Activated T-cell treated with anti-CD3 and anti-CD28 coated beads, Interleukin-2, amount 50 U/mL, for 24 hours (primary cell): Measurements from ENCODE around the gene SMARCAD1.
"Not testable (repeated sequence)": the region's sequence is repeated elsewhere in the genome, so short reads cannot be mapped to it uniquely, and the experiment has no call there.

Source experiments
- DNase-seq: peaks from one replicate; pipeline ENCODE4 v3.0.0-alpha.2; 2020
- H3K27ac Mint-ChIP-seq: 2 replicates; pipeline ENCODE4 v1.8.0; 2020; ENCODE audit warnings: mild to moderate bottlenecking, mixed read lengths
- H3K27me3 Mint-ChIP-seq: 2 replicates; pipeline ENCODE4 v1.8.0; 2020; ENCODE audit warnings: mixed read lengths
- H3K36me3 Mint-ChIP-seq: 2 replicates; pipeline ENCODE4 v1.8.0; 2020; ENCODE audit warnings: low read depth, mixed read lengths
- H3K4me1 Mint-ChIP-seq: 2 replicates; pipeline ENCODE4 v1.8.0; 2020; ENCODE audit warnings: low read depth, mixed read lengths
- H3K4me3 Mint-ChIP-seq: 2 replicates; pipeline ENCODE4 v1.8.0; 2020; ENCODE audit warnings: mild to moderate bottlenecking, moderate library complexity, mixed read lengths
- H3K9me3 Mint-ChIP-seq: 2 replicates; pipeline ENCODE4 v1.8.0; 2020; ENCODE audit warnings: mixed read lengths

SMARCAD1 gene

DNA sequence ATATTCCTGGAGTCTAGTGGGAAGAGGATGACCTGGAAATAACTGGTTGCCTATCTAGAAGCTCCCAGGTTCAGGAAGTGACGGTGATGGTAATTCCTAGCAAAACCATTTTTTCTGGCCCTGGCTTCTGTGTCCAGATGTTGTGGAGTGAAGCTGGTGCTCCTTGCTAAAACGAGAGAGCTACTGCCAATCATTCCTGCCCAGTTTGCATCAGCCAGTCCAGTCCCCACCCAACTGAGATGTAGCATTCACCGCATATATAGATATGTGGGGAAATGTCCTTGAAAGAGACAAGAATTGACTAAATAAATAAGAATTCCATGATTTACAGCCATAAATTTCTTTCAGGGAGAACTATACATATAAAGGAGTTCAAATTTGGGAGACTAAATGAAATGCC lies 128.6 kb downstream of the SMARCAD1 start:
- no peaks in the 10 kb centered on the region for H3K36me3 Mint-ChIP-seq
- H3K4me1 Mint-ChIP-seq: peaks cover 15% of the 10 kb centered on the region
- no peaks in the 10 kb centered on the region for H3K27me3 Mint-ChIP-seq
- no peak overlapping the region for H3K4me3 Mint-ChIP-seq
- no peaks in the 10 kb centered on the region for H3K9me3 Mint-ChIP-seq
- DNase-seq: no peak
- H3K27ac Mint-ChIP-seq: no peak overlapping the region

DNA sequence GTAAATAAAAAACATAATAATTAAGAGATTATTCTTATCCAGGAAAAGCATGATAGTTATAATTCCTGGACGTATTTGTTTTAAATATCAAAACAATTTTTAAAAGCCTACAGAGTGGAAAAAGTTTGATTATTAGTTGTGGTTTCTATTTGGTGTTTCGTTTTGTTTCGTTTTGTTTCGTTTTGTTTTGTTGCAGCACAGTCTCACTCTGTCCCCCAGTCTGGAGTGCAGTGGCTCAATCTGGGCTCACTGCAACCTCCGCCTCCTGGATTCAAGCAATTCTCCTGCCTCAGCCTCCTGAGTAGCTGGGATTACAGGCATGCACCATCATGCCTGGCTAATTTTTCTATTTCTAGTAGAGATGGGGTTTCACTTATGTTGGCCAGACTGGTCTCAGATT lies 129.1 kb downstream of the SMARCAD1 start:
- not testable (repeated sequence) for H3K4me3 Mint-ChIP-seq

GRCh38 chr4:94338681-94339351 lies 131.2 kb downstream of the SMARCAD1 start:
- Mint-ChIP-seq H3K4me3 (peak overlapping the region; percentile 63), H3K36me3 (no peaks in the 10 kb centered on the region), H3K27me3 (no peaks in the 10 kb centered on the region), H3K9me3 (no peaks in the 10 kb centered on the region), H3K27ac (peak overlapping the region; percentile 94), H3K4me1 (peaks cover 24% of the 10 kb centered on the region)
- DNase-seq: no peak

More for the DNA sequence above, 129.1 kb downstream of the SMARCAD1 start:
- not testable (repeated sequence) for DNase-seq, H3K27ac Mint-ChIP-seq, H3K9me3 Mint-ChIP-seq, H3K36me3 Mint-ChIP-seq, H3K27me3 Mint-ChIP-seq
- peaks cover 15% of the 10 kb centered on the region for H3K4me1 Mint-ChIP-seq

DNA sequence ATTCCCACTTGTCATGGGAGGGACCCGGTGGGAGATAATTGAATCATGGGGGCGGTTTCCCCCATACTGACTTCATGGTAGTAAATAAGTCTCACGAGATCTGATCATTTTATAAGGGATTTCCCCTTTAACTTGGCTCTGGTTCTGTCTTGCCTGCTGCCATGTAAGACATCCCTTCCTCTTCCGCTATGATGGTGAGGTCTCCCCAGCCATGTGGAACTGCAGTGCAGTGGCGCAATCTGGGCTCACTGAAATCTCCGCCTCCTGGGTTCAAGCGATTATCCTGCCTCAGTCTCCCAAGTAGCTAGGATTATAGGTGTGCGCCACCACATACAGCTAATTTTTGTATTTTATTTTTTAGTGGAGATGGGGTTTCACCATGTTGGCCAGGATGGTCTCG lies 132.1 kb downstream of the SMARCAD1 start:
- peaks cover 24% of the 10 kb centered on the region for H3K4me1 Mint-ChIP-seq
- no peaks in the 10 kb centered on the region for H3K9me3 Mint-ChIP-seq
- H3K27me3 Mint-ChIP-seq: no peaks in the 10 kb centered on the region
- peak overlapping the region; percentile 63 for H3K4me3 Mint-ChIP-seq
- no peaks in the 10 kb centered on the region for H3K36me3 Mint-ChIP-seq
- DNase-seq: peak; percentile 46
- peak overlapping the region; percentile 94 for H3K27ac Mint-ChIP-seq
